GM12878 (cell line): ENCODE results near the gene RANBP3. TPM values are rescaled to one million over a fixed set of nuclear protein-coding genes. Genes with fewer than 3 reads are reported as not detected.

Experiments
- ATAC-seq: fragments of 200-7000 bp; cut with Tn5 transposase; 3 replicates; pipeline ENCODE4 v1.9.1; 2020; ENCODE audit warnings: mild to moderate bottlenecking, moderate library complexity
- BruUV-seq: library from RNA; stranded (reverse); fragments of 400-500 nt; replicated peaks from 2 replicates; lab custom pipeline; 2021; lab: Mats Ljungman, UMichigan
- CTCF ChIA-PET: fragments of 300-600 bp; sonication (Branson Sonifier 250); formaldehyde crosslinking; extraction: SDS; loops from one replicate; lab custom pipeline; 2021; ENCODE audit warnings: inconsistent platforms; lab: Yijun Ruan, JAX
- POLR2A ChIA-PET: fragments of 350-600 bp; formaldehyde crosslinking; extraction: SDS; loops from one replicate; lab custom pipeline; 2021; ENCODE audit warnings: inconsistent platforms; lab: Charles Lee
- RAD21 ChIA-PET: fragments of 300-600 bp; sonication (Branson Sonifier 250); formaldehyde crosslinking; loops from one replicate; lab custom pipeline; 2023; ENCODE audit warnings: antibody characterized with exemption; ENCODE audit not compliant: unreplicated experiment; lab: Charles Lee
- SMC1A ChIA-PET: fragments of 300-600 bp; sonication (Branson Sonifier 250); formaldehyde crosslinking; loops from one replicate; lab custom pipeline; 2023; ENCODE audit not compliant: unreplicated experiment, uncharacterized antibody; lab: Charles Lee
- DNase-seq: peaks from one replicate; pipeline ENCODE4 v3.0.0-alpha.2; 2011; ENCODE audit warnings: low read depth, low spot score
- FAIRE-seq: peaks from 3 replicates; lab custom pipeline; 2011; peaks lifted over from hg19 to GRCh38; lab: Jason Lieb, UNC
- H2AFZ ChIP-seq: 2 replicates; pipeline ENCODE4 v1.6.0; 2011; ENCODE audit warnings: low read depth, low read length, control low read depth; ENCODE audit not compliant: control insufficient read depth
- H3K27ac ChIP-seq: 2 replicates; pipeline ENCODE4 v1.5.1; 2011; ENCODE audit warnings: control low read depth; ENCODE audit not compliant: control insufficient read depth, insufficient read depth
- H3K27me3 ChIP-seq, 2 experiments: replicated peaks in 1 of 2; 2 replicates each; pipeline versions ENCODE4 v1.6.0 to v1.6.1; 2011; ENCODE audit warnings: low read length in 1 of 2; ENCODE audit not compliant: control insufficient read depth in 2 of 2, insufficient read depth in 2 of 2
- H3K36me3 ChIP-seq, 2 experiments: 2 replicates each; pipeline ENCODE4 v1.5.1; 2011; ENCODE audit warnings: low read length in 1 of 2; ENCODE audit not compliant: control insufficient read depth in 2 of 2, insufficient read depth in 2 of 2
- H3K4me1 ChIP-seq: 2 replicates; pipeline ENCODE4 v1.6.1; 2011; ENCODE audit warnings: mild to moderate bottlenecking, low read length, moderate library complexity, mixed read lengths; ENCODE audit not compliant: control insufficient read depth, insufficient read depth
- H3K4me2 ChIP-seq: 2 replicates; pipeline ENCODE4 v1.6.0; 2011; ENCODE audit warnings: control low read depth; ENCODE audit not compliant: control insufficient read depth, insufficient read depth
- H3K4me3 ChIP-seq: fragments of 200-600 bp; sonication (generic); 2 replicates; pipeline ENCODE4 v1.5.1; 2016
- H3K79me2 ChIP-seq: 2 replicates; pipeline ENCODE4 v1.6.0; 2011; ENCODE audit warnings: low read length; ENCODE audit not compliant: control insufficient read depth, insufficient read depth
- H3K9ac ChIP-seq: 2 replicates; pipeline ENCODE4 v1.8.0; 2011; ENCODE audit warnings: low read length, control low read depth, mixed read lengths; ENCODE audit not compliant: control insufficient read depth, insufficient read depth
- H3K9me3 ChIP-seq: replicated peaks from 3 replicates; pipeline ENCODE4 v1.5.1; 2011; ENCODE audit warnings: mild to moderate bottlenecking, low read length; ENCODE audit not compliant: control insufficient read depth, insufficient read depth
- H4K20me1 ChIP-seq: 2 replicates; pipeline ENCODE4 v1.6.0; 2011; ENCODE audit not compliant: control insufficient read depth, insufficient read depth
- CHD4 ChIP-seq: fragments of 200-600 bp; sonication (generic); IDR thresholded peaks from 2 replicates; pipeline ENCODE4 v1.6.1; 2016; ENCODE audit warnings: mild to moderate bottlenecking
- CREB1 ChIP-seq: IDR thresholded peaks from 2 replicates; pipeline ENCODE4 v1.6.1; 2012; ENCODE audit warnings: low read depth, mild to moderate bottlenecking, inconsistent platforms
- GABPA ChIP-seq: IDR thresholded peaks from 2 replicates; pipeline ENCODE4 v1.6.1; 2014; ENCODE audit warnings: antibody characterized with exemption, low read depth, mild to moderate bottlenecking, inconsistent platforms
- JUNB ChIP-seq: IDR thresholded peaks from 2 replicates; pipeline ENCODE4 v1.6.1; 2016; ENCODE audit warnings: antibody characterized with exemption, mild to moderate bottlenecking
- KLF5 ChIP-seq: fragments of 450-650 bp; IDR thresholded peaks from 2 replicates; pipeline ENCODE4 v1.6.1; 2014; ENCODE audit warnings: mild to moderate bottlenecking; ENCODE audit not compliant: partially characterized antibody
- MEF2A ChIP-seq: IDR thresholded peaks from 2 replicates; pipeline ENCODE4 v1.6.1; 2011; ENCODE audit warnings: low read depth, mild to moderate bottlenecking, low read length, moderate library complexity; ENCODE audit not compliant: insufficient read depth
- NBN ChIP-seq: fragments of 450-650 bp; IDR thresholded peaks from 2 replicates; pipeline ENCODE4 v1.6.1; 2016
- RBBP5 ChIP-seq: fragments of 200-600 bp; sonication (generic); conservative IDR thresholded peaks from 2 replicates; pipeline ENCODE4 v1.6.1; 2016
- RELA ChIP-seq: fragments of 450-650 bp; IDR thresholded peaks from 2 replicates; pipeline ENCODE4 v1.8.0; 2014; ENCODE audit warnings: borderline replicate concordance; ENCODE audit not compliant: partially characterized antibody
- SP1 ChIP-seq: IDR thresholded peaks from one replicate; pipeline ENCODE4 v1.6.1; 2011; ENCODE audit warnings: low read depth, low read length
- ZNF207 ChIP-seq: fragments of 450-650 bp; IDR thresholded peaks from 2 replicates; pipeline ENCODE4 v1.6.1; 2014; ENCODE audit warnings: antibody characterized with exemption, mild to moderate bottlenecking, borderline replicate concordance
- ZNF274 ChIP-seq: IDR thresholded peaks from one replicate; pipeline ENCODE4 v1.8.0; 2011; ENCODE audit not compliant: insufficient read length, insufficient read depth
- WGBS: methylation state at CpG from one replicate; pipeline ENCODE4 v1.1.6; 2016; ENCODE audit warnings: low lambda C conversion rate; ENCODE audit not compliant: insufficient replicate concordance, insufficient coverage; ENCODE audit errors: missing lambda C conversion rate; 5-methylcytosine and 5-hydroxymethylcytosine counted together
- in situ Hi-C: fragments of 300-500 bp; cut with MboI; formaldehyde crosslinking; loops from 9 replicates; pipeline ENCODE4 v1.14.3; 2018; ENCODE audit warnings: mixed read lengths
- intact Hi-C: fragments of 100-400 bp; cut with micrococcal nuclease; formaldehyde crosslinking; loops from one replicate; pipeline ENCODE4 v1.14.2; 2022; ENCODE audit not compliant: unreplicated experiment
- polyA plus RNA-seq, 11 experiments: library from polyadenylated mRNA; depleted of rRNA in 4 of 11; unstranded in 6 of 11; stranded (reverse) in 5 of 11; fragments of >200 nt; fragmentation: Nextera tagmentation in 4 of 11; fragmentation: Illumina TruSeq in 1 of 11; extraction: Ambion mirVana in 4 of 11; extraction: Trizol in 1 of 11; gene quantifications; 1 replicate in 1 of 11; 2 replicates in 10 of 11; pipeline versions ENCODE4 v1.2.1 to v1.2.3, GENCODE V29; 2011 to 2016; ENCODE audit warnings: inconsistent platforms in 2 of 11, missing spikeins in 2 of 11, low read depth in 1 of 11
- total RNA-seq, 4 experiments: library from RNA; depleted of rRNA in 3 of 4; stranded (reverse); fragments of >200 nt in 3 of 4; fragmentation: Illumina TruSeq in 1 of 4; extraction: Trizol in 1 of 4; gene quantifications; 2 replicates each; pipeline versions ENCODE4 v1.2.1 to v1.2.3, GENCODE V29; 2013 to 2021
- TF ChIP-seq, protein P1 (sequence below): fragments of 450-650 bp; IDR thresholded peaks from 2 replicates; pipeline ENCODE4 v1.6.1; 2016; ENCODE audit warnings: mild to moderate bottlenecking

RANBP3 gene
- total and polyA plus RNA-seq, 10 of the 15 experiments (the other 5 are each of a cell fraction or from before 2014, with no cell fraction given): 1.1 to 81.6 (median 60.0) TPM

DNA sequence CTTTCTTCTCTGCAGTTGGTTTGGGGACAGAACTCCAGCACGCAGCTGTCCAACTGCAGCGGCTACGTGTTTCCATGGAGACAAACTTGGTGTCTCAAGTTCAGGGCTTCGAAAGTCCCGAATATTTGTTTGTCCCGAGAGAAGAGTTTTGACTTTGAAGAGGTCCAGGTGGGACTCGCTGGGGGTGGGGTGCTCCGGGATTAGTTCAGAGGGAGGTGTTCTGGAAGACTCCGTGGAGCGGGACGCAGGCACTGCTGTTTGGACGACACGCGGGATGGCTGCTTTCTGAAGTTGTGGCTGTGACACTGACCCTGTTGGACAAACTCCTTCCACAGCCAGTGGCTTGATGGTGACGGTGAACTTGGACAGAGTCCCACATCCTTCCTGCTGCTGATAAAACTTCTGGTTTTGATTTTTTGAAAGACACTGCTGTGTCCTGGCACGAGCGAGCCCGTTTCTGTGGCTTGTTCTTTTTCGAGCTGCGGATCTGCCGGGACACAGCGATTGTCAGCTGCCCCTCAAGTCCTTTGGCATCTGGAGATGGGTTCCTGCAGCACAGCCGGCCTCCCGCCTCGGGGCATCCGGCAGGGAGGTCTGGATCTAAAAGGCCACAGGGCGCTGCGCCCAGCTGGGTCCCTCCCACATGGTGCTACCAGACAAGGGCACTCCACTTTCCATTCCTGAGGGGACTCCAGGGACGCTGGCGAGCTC lies 15.9 kb upstream of the RANBP3 start:
- Histone ChIP-seq H3K27ac (no peak overlapping the region), H3K9ac (no peak overlapping the region), H4K20me1 (no peaks in the 10 kb centered on the region), H3K4me1 (no peaks in the 10 kb centered on the region), H2AFZ (no peak overlapping the region), H3K27me3 (no peaks in the 10 kb centered on the region), H3K79me2 (no peaks in the 10 kb centered on the region), H3K36me3 (no peaks in the 10 kb centered on the region), H3K9me3 (no peaks in the 10 kb centered on the region), H3K4me3 (no peak overlapping the region), H3K4me2 (no peak overlapping the region)
- ChIA-PET CTCF (interaction anchor here (1.2 to 2.2 kb wide), 3 partner anchors 9 to 29 kb away, joined by 3 to 6 read pairs (median 5); no protein-coding TSS in a partner anchor), RAD21 (no interaction called here), POLR2A (no interaction called here), SMC1A (no interaction called here)
- FAIRE-seq: no peak
- ATAC-seq: no peak
- DNase-seq: no peak
- intact Hi-C loops (no loop called here), in situ Hi-C loops (no loop called here)
- 90% methylated on average over 30 of the region's 30 CpGs for WGBS
- no TSS peak for BruUV-seq
- TF ChIP-seq RBBP5 (no peak), MEF2A (no peak), RELA (no peak), NBN (no peak), SP1 (no peak), ZNF274 (no peak), JUNB (no peak), CREB1 (no peak), GABPA (no peak), ZNF207 (no peak), KLF5 (no peak), CHD4 (no peak)
- TF ChIP-seq, protein P1, sequence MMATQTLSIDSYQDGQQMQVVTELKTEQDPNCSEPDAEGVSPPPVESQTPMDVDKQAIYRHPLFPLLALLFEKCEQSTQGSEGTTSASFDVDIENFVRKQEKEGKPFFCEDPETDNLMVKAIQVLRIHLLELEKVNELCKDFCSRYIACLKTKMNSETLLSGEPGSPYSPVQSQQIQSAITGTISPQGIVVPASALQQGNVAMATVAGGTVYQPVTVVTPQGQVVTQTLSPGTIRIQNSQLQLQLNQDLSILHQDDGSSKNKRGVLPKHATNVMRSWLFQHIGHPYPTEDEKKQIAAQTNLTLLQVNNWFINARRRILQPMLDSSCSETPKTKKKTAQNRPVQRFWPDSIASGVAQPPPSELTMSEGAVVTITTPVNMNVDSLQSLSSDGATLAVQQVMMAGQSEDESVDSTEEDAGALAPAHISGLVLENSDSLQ: no peak
